T-cell (primary cell): Measurements from ENCODE around the gene C2. TPM values are rescaled to one million over a fixed set of nuclear protein-coding genes. Genes with fewer than 3 reads are reported as not detected.
"Not testable (repeated sequence)": the region's sequence is repeated elsewhere in the genome, so short reads cannot be mapped to it uniquely, and the experiment has no call there.

ENCODE experiments used
- ATAC-seq, 4 experiments: fragments of 200-7000 bp in 3 of 4; fragments of 150-1000 bp in 1 of 4; cut with Tn5 transposase; replicated peaks in 1 of 4; 1 replicate in 3 of 4; 2 replicates in 1 of 4; pipeline ENCODE4 v1.10.0; 2021; ENCODE audit warnings: moderate library complexity in 3 of 4, mild to moderate bottlenecking in 2 of 4, moderate number of reproducible peaks in 1 of 4
- CTCF ChIA-PET, 2 donors: fragments of 300-600 bp; sonication (Branson Sonifier 250); formaldehyde crosslinking; loops; one replicate each; lab custom pipeline; 2022; ENCODE audit warnings: antibody characterized with exemption in 2 of 2; lab: Charles Lee
- POLR2A ChIA-PET, 2 donors: fragments of 300-600 bp; sonication (Branson Sonifier 250); formaldehyde crosslinking; loops; one replicate each; lab custom pipeline; 2022; ENCODE audit warnings: antibody characterized with exemption in 2 of 2; lab: Charles Lee
- DNase-seq, 35 experiments: peaks; one replicate each; pipeline versions ENCODE4 v3.0.0 to v3.0.0-alpha.2; 2013 to 2023
- H3K27ac ChIP-seq: one replicate; pipeline ENCODE4 v1.5.1; 2013; ENCODE audit warnings: low read length
- H3K27me3 ChIP-seq, 2 experiments: replicated peaks in 1 of 2; 1 replicate in 1 of 2; 2 replicates in 1 of 2; pipeline versions ENCODE4 v1.6.1 to v1.7.0; 2013; ENCODE audit warnings: low read length in 1 of 2, mixed read lengths in 1 of 2; ENCODE audit not compliant: control insufficient read depth in 2 of 2, insufficient read depth in 2 of 2; ENCODE audit errors: extremely low read depth in 1 of 2
- H3K36me3 ChIP-seq, 2 donors: 1 replicate in 1 of 2; 2 replicates in 1 of 2; pipeline versions ENCODE4 v1.6.1 to v1.7.0; 2013; ENCODE audit warnings: low read length in 1 of 2; ENCODE audit not compliant: control insufficient read depth in 2 of 2, insufficient read depth in 1 of 2; ENCODE audit errors: extremely low read depth in 1 of 2
- H3K4me1 ChIP-seq, 2 experiments: 1 replicate in 1 of 2; 2 replicates in 1 of 2; pipeline versions ENCODE4 v1.6.1 to v1.7.0; 2013; ENCODE audit warnings: low read length in 2 of 2, mixed read lengths in 1 of 2; ENCODE audit not compliant: insufficient read depth in 2 of 2, control insufficient read depth in 1 of 2; ENCODE audit errors: extremely low read depth in 1 of 2
- H3K4me3 ChIP-seq, 2 donors: 1 replicate in 1 of 2; 2 replicates in 1 of 2; pipeline versions ENCODE4 v1.5.1 to v1.7.0; 2013; ENCODE audit warnings: mild to moderate bottlenecking in 2 of 2, low read length in 1 of 2, moderate library complexity in 1 of 2; ENCODE audit not compliant: control insufficient read depth in 1 of 2; ENCODE audit errors: extremely low read depth in 1 of 2
- H3K9me3 ChIP-seq: 2 replicates; pipeline ENCODE4 v1.7.0; 2013
- H3K27ac Mint-ChIP-seq, 2 donors: one replicate each; pipeline ENCODE4 v1.8.0; 2020 to 2021; ENCODE audit warnings: mild to moderate bottlenecking in 2 of 2, mixed read lengths in 2 of 2
- H3K27me3 Mint-ChIP-seq, 2 donors: one replicate each; pipeline ENCODE4 v1.8.0; 2021 to 2022; ENCODE audit warnings: mixed read lengths in 2 of 2
- H3K36me3 Mint-ChIP-seq: one replicate; pipeline ENCODE4 v1.8.0; 2021; ENCODE audit warnings: mixed read lengths
- H3K4me1 Mint-ChIP-seq, 3 donors: one replicate each; pipeline ENCODE4 v1.8.0; 2020 to 2022; ENCODE audit warnings: mixed read lengths in 3 of 3, mild to moderate bottlenecking in 1 of 3
- H3K4me3 Mint-ChIP-seq, 3 donors: one replicate each; pipeline ENCODE4 v1.8.0; 2020 to 2022; ENCODE audit warnings: mild to moderate bottlenecking in 3 of 3, mixed read lengths in 3 of 3, moderate library complexity in 3 of 3
- H3K9me3 Mint-ChIP-seq, 3 donors: one replicate each; pipeline ENCODE4 v1.8.0; 2020 to 2022; ENCODE audit warnings: mixed read lengths in 3 of 3
- WGBS: methylation state at CpG from one replicate; pipeline ENCODE4 v1.1.5; 2013; ENCODE audit warnings: missing lambda C conversion rate; ENCODE audit not compliant: insufficient coverage; 5-methylcytosine and 5-hydroxymethylcytosine counted together
- total RNA-seq, 35 experiments: library from RNA in 6 of 35; stranded (reverse) in 6 of 35; fragments of 120-200 nt in 1 of 35; gene quantifications; one replicate each; pipeline versions ENCODE4 v1.2.1 to v1.2.4 and lab custom pipeline; 2013 to 2026

Gene C2
- total RNA-seq, 5 donors from 2014 or later (not counting 1 experiment from before 2014, with no cell fraction given): 1.3 to 5.1 (median 3.7) TPM

GRCh38 chr6:31971993-31972708 is 44.6 kb downstream of the C2 start, which contains the start of gene DXO:
Gene DXO (minus strand): TSS chr6:31972138. CDS start chr6:31971675, 463 bp downstream.
- peaks cover 15% of the 10 kb centered on the region for H3K36me3 Mint-ChIP-seq
- Histone ChIP-seq H3K9me3 (no peaks in the 10 kb centered on the region), H3K27ac (peak within 1 kb of the TSS; percentile 99), H3K36me3 (peaks cover 20 to 27% of the 10 kb centered on the region in 2 donors), H3K27me3 (no peaks in the 10 kb centered on the region), H3K4me3 (peak within 1 kb of the TSS; percentile 83 to 95), H3K4me1 (peaks cover 12 to 26% of the 10 kb centered on the region in 2 experiments)
- peak within 1 kb of the TSS; percentile 92 to 98 (median 97) for H3K4me3 Mint-ChIP-seq
- DNase-seq: peak; percentile 91 to 100 (median 99)
- peaks cover 39 to 49% (median 46%) of the 10 kb centered on the region in 3 donors for H3K4me1 Mint-ChIP-seq
- ChIA-PET POLR2A (interaction anchor here (0.5 to 2.5 kb wide), 9 partner anchors 12 to 1482 kb away, joined by 3 to 23 read pairs (median 5); partner anchors contain the start of genes SKIC2 (in 2 of the 2), ATF6B (in 1 of the 2) and NELFE (in 1 of the 2)), CTCF (interaction anchor here in 1 of 2 donors (0.6 to 1.3 kb wide), 6 partner anchors 13 to 1080 kb away, joined by 3 to 5 read pairs (median 4); partner anchors contain the start of genes NELFE and SKIC2)
- H3K9me3 Mint-ChIP-seq: no peaks in the 10 kb centered on the region
- H3K27ac Mint-ChIP-seq: peak within 1 kb of the TSS; percentile 100
- under 1% methylated on average over 59 of the region's 62 CpGs for WGBS
- ATAC-seq: peak; percentile 90 to 94 (median 91)
- no peaks in the 10 kb centered on the region for H3K27me3 Mint-ChIP-seq

- Histone ChIP-seq H3K4me1 (peaks cover 12 to 28% of the 10 kb centered on the region in 2 experiments), H3K9me3 (no peaks in the 10 kb centered on the region), H3K27me3 (no peaks in the 10 kb centered on the region), H3K4me3 (peak overlapping the region; percentile 83 to 95), H3K27ac (peak overlapping the region; percentile 99), H3K36me3 (peaks cover 14 to 20% of the 10 kb centered on the region in 2 donors)
- Mint-ChIP-seq H3K36me3 (peaks cover 9% of the 10 kb centered on the region), H3K27me3 (no peaks in the 10 kb centered on the region), H3K4me1 (peaks cover 39 to 49% (median 46%) of the 10 kb centered on the region in 3 donors), H3K27ac (peak overlapping the region; percentile 100), H3K9me3 (no peaks in the 10 kb centered on the region), H3K4me3 (peak overlapping the region; percentile 92 to 98 (median 97))
- CTCF ChIA-PET: interaction anchor here in 1 of 2 donors (0.5 to 1.1 kb wide), 3 partner anchors 14 to 247 kb away, joined by 3 to 5 read pairs (median 3); partner anchors contain the start of genes NELFE and SKIC2
- 10% methylated on average over 18 of the region's 19 CpGs for WGBS
- DNase-seq (peak in 1 of 35 experiments; percentile 22), ATAC-seq (no peak)
- POLR2A ChIA-PET: interaction anchor here (0.5 to 2.5 kb wide), 3 partner anchors 13 to 1179 kb away, joined by 3 to 6 read pairs (median 4); partner anchors contain the start of gene SKIC2 (in 1 of the 2)
Observed at GRCh38 chr6:31972709-31973350, 45.3 kb downstream of the C2 start.

DNA sequence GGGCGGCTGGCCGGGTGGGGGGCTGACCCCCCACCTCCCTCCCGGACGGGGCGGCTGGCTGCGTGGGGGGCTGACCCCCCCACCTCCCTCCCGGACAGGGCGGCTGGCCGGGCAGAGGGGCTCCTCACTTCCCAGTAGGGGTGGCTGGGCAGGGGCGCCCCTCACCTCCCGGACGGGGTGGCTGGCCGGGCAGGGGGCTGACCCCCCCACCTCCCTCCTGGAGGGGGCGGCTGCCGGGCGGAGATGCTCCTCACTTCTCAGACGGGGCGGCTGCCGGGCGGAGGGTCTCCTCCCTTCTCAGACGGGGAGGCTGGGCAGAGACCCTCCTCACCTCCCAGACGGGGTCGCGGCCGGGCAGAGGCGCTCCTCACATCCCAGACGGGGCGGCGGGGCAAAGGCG is 48.5 kb downstream of the C2 start:
- ATAC-seq, H3K27ac ChIP-seq, DNase-seq, H3K4me3 Mint-ChIP-seq, H3K36me3 Mint-ChIP-seq, H3K36me3 ChIP-seq, H3K27me3 Mint-ChIP-seq, H3K27me3 ChIP-seq, H3K9me3 Mint-ChIP-seq, H3K9me3 ChIP-seq, CTCF ChIA-PET, H3K4me3 ChIP-seq, POLR2A ChIA-PET, H3K27ac Mint-ChIP-seq: not testable (repeated sequence)
- H3K4me1 Mint-ChIP-seq: peaks cover 35 to 48% (median 43%) of the 10 kb centered on the region in 3 donors
- WGBS: no CpG with 5 or more reads among the region's 30 CpGs
- peaks cover 25 to 36% of the 10 kb centered on the region in 2 experiments for H3K4me1 ChIP-seq

- no peak for ATAC-seq
- Mint-ChIP-seq H3K27ac (no peak overlapping the region), H3K9me3 (no peaks in the 10 kb centered on the region), H3K27me3 (no peaks in the 10 kb centered on the region), H3K4me1 (peaks cover 23 to 31% (median 26%) of the 10 kb centered on the region in 3 donors), H3K36me3 (peaks cover 8% of the 10 kb centered on the region), H3K4me3 (no peak overlapping the region)
- no peak for DNase-seq
- Histone ChIP-seq H3K27me3 (no peaks in the 10 kb centered on the region), H3K4me3 (no peak overlapping the region), H3K4me1 (peaks cover 18 to 24% of the 10 kb centered on the region in 2 experiments), H3K36me3 (peaks cover 0 to 8% of the 10 kb centered on the region in 2 donors), H3K27ac (peak overlapping the region; percentile 41), H3K9me3 (no peaks in the 10 kb centered on the region)
- 97% methylated on average over 4 of the region's 12 CpGs for WGBS
- ChIA-PET CTCF (no interaction called here), POLR2A (no interaction called here)
Observed at GRCh38 chr6:31977816-31978431, 50.4 kb downstream of the C2 start.

- Mint-ChIP-seq H3K4me3 (peak overlapping the region in 1 of 3 donors; percentile 51), H3K27me3 (no peaks in the 10 kb centered on the region), H3K36me3 (peaks cover 8% of the 10 kb centered on the region), H3K4me1 (peaks cover 17 to 21% (median 17%) of the 10 kb centered on the region in 3 donors), H3K27ac (peak overlapping the region in 1 of 2 donors; percentile 84), H3K9me3 (no peaks in the 10 kb centered on the region)
- no CpG with 5 or more reads among the region's 5 CpGs for WGBS
- ChIA-PET CTCF (no interaction called here), POLR2A (no interaction called here)
- ATAC-seq (peak in 1 of 4 experiments; percentile 16), DNase-seq (peak in 1 of 35 experiments; percentile 3)
- H3K36me3 ChIP-seq: peaks cover 0 to 8% of the 10 kb centered on the region in 2 donors
- H3K27ac ChIP-seq: peak overlapping the region; percentile 41
- no peak overlapping the region for H3K4me3 ChIP-seq
- H3K27me3 ChIP-seq: no peaks in the 10 kb centered on the region
- peaks cover 13 to 20% of the 10 kb centered on the region in 2 experiments for H3K4me1 ChIP-seq
- H3K9me3 ChIP-seq: no peaks in the 10 kb centered on the region
Observed at GRCh38 chr6:31978831-31979230, 51.3 kb downstream of the C2 start.
